A549 (cell line): ENCODE data around the gene RASGRF1. TPM values are rescaled to one million over a fixed set of nuclear protein-coding genes. Genes with fewer than 3 reads are reported as not detected.

Source experiments
- ATAC-seq, 2 experiments: fragments of 200-7000 bp in 1 of 2; fragments of >200 bp in 1 of 2; cut with Nextera tagmentation in 1 of 2; cut with Tn5 transposase in 1 of 2; 3 replicates each; pipeline versions ENCODE4 v1.8.0 to v1.9.1; 2018 to 2020; ENCODE audit warnings: mild to moderate bottlenecking in 1 of 2, moderate library complexity in 1 of 2
- CTCF ChIA-PET: fragments of 300-600 bp; sonication (Branson Sonifier 250); formaldehyde crosslinking; extraction: SDS; loops from one replicate; lab custom pipeline; 2021; ENCODE audit warnings: antibody characterized with exemption, inconsistent platforms; lab: Yijun Ruan, JAX
- POLR2A ChIA-PET: fragments of 350-600 bp; formaldehyde crosslinking; extraction: SDS; loops from one replicate; lab custom pipeline; 2021; ENCODE audit warnings: antibody characterized with exemption, inconsistent platforms; lab: Yijun Ruan, JAX
- DNase-seq, 2 experiments: peaks; one replicate each; pipeline versions ENCODE4 v3.0.0 to v3.0.0-alpha.2; 2011 to 2016; ENCODE audit warnings: low read depth in 1 of 2, low spot score in 1 of 2
- FAIRE-seq: peaks from 2 replicates; lab custom pipeline; 2011; peaks lifted over from hg19 to GRCh38; lab: Jason Lieb, UNC
- H3K27ac ChIP-seq, 2 experiments: fragments of >200 bp; sonication (Bioruptor Twin); formaldehyde crosslinking; 3 replicates each; pipeline ENCODE4 v1.5.1; 2016 to 2017
- H3K4me1 ChIP-seq: fragments of >200 bp; sonication (Bioruptor Twin); formaldehyde crosslinking; 3 replicates; pipeline ENCODE4 v1.6.1; 2016
- H3K4me2 ChIP-seq: fragments of >200 bp; sonication (Bioruptor Twin); formaldehyde crosslinking; 3 replicates; pipeline ENCODE4 v1.6.1; 2016
- H3K4me3 ChIP-seq: fragments of >200 bp; sonication (Bioruptor Twin); formaldehyde crosslinking; 3 replicates; pipeline ENCODE4 v1.5.1; 2016
- H3K9me3 ChIP-seq: fragments of >200 bp; sonication (Bioruptor Twin); formaldehyde crosslinking; 3 replicates; pipeline ENCODE4 v1.6.1; 2016
- BHLHE40 ChIP-seq: IDR thresholded peaks from 2 replicates; pipeline ENCODE4 v1.6.1; 2012; ENCODE audit warnings: low read depth, low read length, inconsistent platforms
- CBX2 ChIP-seq: fragments of 200-600 bp; sonication (generic); IDR thresholded peaks from 2 replicates; pipeline ENCODE4 v1.6.1; 2016; ENCODE audit warnings: low read depth, mild to moderate bottlenecking, borderline replicate concordance
- EHF ChIP-seq: fragments of 250-450 bp; sonication (Bioruptor Pico); IDR thresholded peaks from 2 replicates; pipeline ENCODE4 v1.5.0; 2020; ENCODE audit warnings: mild to moderate bottlenecking
- ESRRA ChIP-seq: fragments of 150-350 bp; IDR thresholded peaks from 2 replicates; pipeline ENCODE4 v1.6.1; 2014; ENCODE audit warnings: mild to moderate bottlenecking, low read length, borderline replicate concordance
- FOSB ChIP-seq: fragments of 250-450 bp; sonication (Bioruptor Pico); IDR thresholded peaks from 2 replicates; pipeline ENCODE4 v1.5.0; 2020; ENCODE audit warnings: mild to moderate bottlenecking, moderate library complexity
- GATA3 ChIP-seq: IDR thresholded peaks from 2 replicates; pipeline ENCODE4 v1.6.1; 2012; ENCODE audit warnings: borderline replicate concordance
- HOXB13 ChIP-seq: fragments of 250-450 bp; sonication (Bioruptor Pico); IDR thresholded peaks from 2 replicates; pipeline ENCODE4 v1.5.0; 2020; ENCODE audit warnings: low read depth, mild to moderate bottlenecking, moderate library complexity
- HOXB5 ChIP-seq: fragments of 250-450 bp; sonication (Bioruptor Pico); IDR thresholded peaks from 2 replicates; pipeline ENCODE4 v1.5.0; 2020; ENCODE audit warnings: mild to moderate bottlenecking, moderate library complexity
- KDM1A ChIP-seq: fragments of 200-600 bp; sonication (generic); IDR thresholded peaks from 2 replicates; pipeline ENCODE4 v1.6.1; 2016; ENCODE audit warnings: low read depth, mild to moderate bottlenecking
- KDM5A ChIP-seq: fragments of 200-600 bp; sonication (generic); IDR thresholded peaks from 2 replicates; pipeline ENCODE4 v1.6.1; 2016; ENCODE audit warnings: antibody characterized with exemption, mild to moderate bottlenecking
- MAFK ChIP-seq: fragments of 450-650 bp; IDR thresholded peaks from 2 replicates; pipeline ENCODE4 v1.6.1; 2014; ENCODE audit not compliant: partially characterized antibody
- MAZ ChIP-seq: fragments of 150-350 bp; IDR thresholded peaks from 2 replicates; pipeline ENCODE4 v1.6.1; 2014; ENCODE audit warnings: antibody characterized with exemption, low read depth, low read length, borderline replicate concordance
- MYC ChIP-seq: IDR thresholded peaks from 2 replicates; pipeline ENCODE4 v1.6.1; 2012; ENCODE audit warnings: mild to moderate bottlenecking, inconsistent platforms, low read length, improper control_type of control experiment, borderline replicate concordance
- NFE2L2 ChIP-seq: fragments of 150-350 bp; conservative IDR thresholded peaks from 2 replicates; pipeline ENCODE4 v1.6.1; 2014; ENCODE audit warnings: low read length
- PHF8 ChIP-seq: fragments of 200-600 bp; sonication (generic); IDR thresholded peaks from 2 replicates; pipeline ENCODE4 v1.6.1; 2016; ENCODE audit warnings: low read depth, mild to moderate bottlenecking, antibody characterized with exemption, moderate library complexity, borderline replicate concordance
- POLR2AphosphoS2 ChIP-seq: conservative IDR thresholded peaks from 2 replicates; pipeline ENCODE4 v1.6.1; 2012; ENCODE audit warnings: low read length, improper control_type of control experiment, inconsistent platforms
- RCOR1 ChIP-seq: fragments of 150-350 bp; IDR thresholded peaks from 2 replicates; pipeline ENCODE4 v1.6.1; 2014; ENCODE audit warnings: antibody characterized with exemption, low read length, low read depth
- TFCP2L1 ChIP-seq: fragments of 250-450 bp; sonication (Bioruptor Pico); IDR thresholded peaks from 2 replicates; pipeline ENCODE4 v1.5.0; 2021; ENCODE audit warnings: mild to moderate bottlenecking
- ZC3H11A ChIP-seq: fragments of 450-650 bp; IDR thresholded peaks from 2 replicates; pipeline ENCODE4 v1.6.1; 2014; ENCODE audit warnings: antibody characterized with exemption, mild to moderate bottlenecking
- ZFP36 ChIP-seq: fragments of 450-650 bp; IDR thresholded peaks from 2 replicates; pipeline ENCODE4 v1.6.1; 2014; ENCODE audit warnings: borderline replicate concordance; ENCODE audit not compliant: partially characterized antibody
- WGBS: methylation state at CpG from one replicate; pipeline ENCODE4 v1.1.6; 2017; ENCODE audit errors: missing lambda C conversion rate; 5-methylcytosine and 5-hydroxymethylcytosine counted together
- polyA plus RNA-seq, 4 experiments: library from polyadenylated mRNA; depleted of rRNA in 3 of 4; stranded (reverse); fragments of >200 nt; fragmentation: RNase III in 1 of 4; extraction: RNeasy Plus Mini Kit Qiagen cat#74134 plus additional on column Dnase treatment in 1 of 4; gene quantifications; 2 replicates in 3 of 4; 3 replicates in 1 of 4; pipeline ENCODE4 v1.2.3, GENCODE V29; 2011 to 2017
- TF ChIP-seq, protein P1 (sequence below): IDR thresholded peaks from 2 replicates; pipeline ENCODE4 v1.6.1; 2012

RASGRF1 gene
- polyA plus RNA-seq, 2 of the 4 experiments (the other 2 are of a cell fraction): 0.13 to 0.21 TPM

DNA sequence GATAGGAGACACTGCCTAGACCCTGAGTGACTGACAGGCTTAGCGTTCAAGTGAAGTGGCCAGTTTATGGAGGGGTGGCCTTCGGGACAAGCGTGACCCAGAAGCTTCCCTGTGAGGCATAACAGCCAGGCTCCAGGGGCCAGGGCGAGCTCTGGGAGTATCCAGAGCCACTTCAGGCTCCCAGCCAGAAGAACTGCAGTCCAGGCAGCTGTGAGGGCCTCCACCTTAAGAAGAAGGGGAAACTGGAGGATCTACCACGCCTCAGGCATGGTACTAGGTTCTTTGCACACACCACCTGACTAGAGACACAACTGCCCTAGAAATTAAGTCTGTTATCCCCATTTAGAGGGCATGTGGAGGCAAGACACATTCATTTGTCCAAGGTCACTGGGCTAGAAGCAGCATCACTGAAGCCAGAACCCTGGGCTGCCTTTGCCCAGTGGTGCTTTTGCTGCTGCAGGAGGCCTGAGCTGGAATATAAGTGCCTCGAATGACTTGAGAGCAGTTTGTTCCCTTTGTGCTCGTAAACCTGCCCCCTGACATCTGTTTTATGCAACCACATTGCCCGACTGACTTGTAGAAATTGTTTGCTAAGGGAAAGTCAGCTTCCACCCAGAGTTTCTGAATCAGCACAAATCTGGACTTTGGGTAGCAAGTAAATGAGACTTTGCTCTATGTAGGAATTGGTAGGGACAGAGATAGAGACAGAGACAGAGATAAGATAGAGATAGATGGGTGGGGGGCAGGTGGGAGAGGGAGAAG lies 23.3 kb downstream of the RASGRF1 start:
- H3K4me3 ChIP-seq: no peak overlapping the region
- H3K9me3 ChIP-seq: no peaks in the 10 kb centered on the region
- POLR2A ChIA-PET: no interaction called here
- peak in 1 of 2 experiments; percentile 16; a peak in 1 of 6 replicates for ATAC-seq
- H3K4me1 ChIP-seq: no peaks in the 10 kb centered on the region
- no peak overlapping the region for H3K27ac ChIP-seq
- 31% methylated on average over 8 of the region's 8 CpGs for WGBS
- no peak for FAIRE-seq
- no peak overlapping the region for H3K4me2 ChIP-seq
- no peak for DNase-seq
- CTCF ChIA-PET: interaction anchor here (1.0 to 3.2 kb wide), 6 partner anchors 10 to 117 kb away, joined by 3 to 12 read pairs (median 4); no protein-coding TSS in a partner anchor
- TF ChIP-seq MAFK (peak; percentile 30), ESRRA (no peak)

DNA sequence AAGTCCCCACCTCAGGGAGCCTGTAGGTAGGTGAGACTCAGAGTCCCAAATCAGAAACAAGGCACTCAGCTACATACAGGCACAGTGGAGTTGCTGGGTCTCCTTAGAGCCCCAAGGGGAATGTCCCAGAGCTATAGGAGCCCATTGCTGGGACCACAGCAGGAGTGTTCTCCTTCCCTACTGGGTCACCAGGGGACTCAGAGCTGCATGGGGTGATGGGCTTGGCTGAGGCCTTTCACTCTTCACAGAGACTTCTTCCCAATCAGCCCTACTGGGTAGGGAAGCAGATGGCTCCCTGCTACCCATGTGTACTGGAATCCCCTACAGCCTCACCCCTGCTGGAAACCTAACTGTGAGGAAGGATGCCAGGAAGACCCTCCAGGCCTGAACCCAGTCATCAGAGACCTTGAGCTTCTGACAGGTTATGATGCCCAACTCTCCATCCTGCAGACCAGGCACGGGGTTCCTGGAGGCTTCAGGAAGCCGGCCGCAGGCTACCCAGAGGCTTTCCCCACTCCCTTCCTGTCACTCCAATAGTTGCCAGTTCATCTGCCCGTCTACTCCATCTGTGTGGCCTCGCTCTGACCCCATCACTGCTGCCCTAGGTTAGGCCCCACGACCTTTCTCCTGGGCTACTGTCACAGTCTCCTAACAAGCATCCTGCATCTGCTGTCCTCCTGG lies 24.0 kb downstream of the RASGRF1 start:
- no peak for FAIRE-seq

DNA sequence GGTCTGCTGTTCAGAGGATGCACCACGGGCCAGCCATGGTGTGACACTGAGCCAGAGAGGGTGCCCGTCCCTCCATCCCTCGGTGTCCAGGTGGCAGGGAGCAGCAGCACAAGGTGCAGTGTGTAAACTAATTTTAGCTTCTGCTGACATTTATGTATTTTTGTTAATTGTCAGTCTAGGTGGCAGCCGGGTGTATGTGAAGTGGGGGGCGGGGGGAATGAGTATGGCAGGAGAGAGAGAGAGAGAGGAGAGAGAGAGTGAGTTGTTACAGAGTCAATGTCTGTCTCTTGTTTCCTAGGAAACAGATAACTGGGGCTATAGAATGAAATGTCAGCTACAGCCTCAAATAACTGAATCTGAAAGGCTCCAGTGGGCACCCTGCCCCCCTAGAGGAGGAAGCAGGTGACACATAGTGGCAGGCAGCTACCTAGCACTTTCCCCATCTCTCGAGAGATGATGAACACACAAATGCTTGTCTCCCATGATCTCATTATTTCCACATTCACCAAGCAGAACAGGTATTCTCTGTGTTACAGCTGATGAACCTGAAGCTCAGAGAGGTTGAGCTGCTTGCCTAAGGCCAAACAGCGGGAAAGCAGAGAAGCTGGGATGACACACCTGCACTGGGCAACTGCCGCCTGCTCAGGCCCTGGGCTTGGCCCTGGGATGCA lies 24.7 kb downstream of the RASGRF1 start:
- whole genome bisulfite sequencing: 42% methylated on average over 8 of the region's 8 CpGs
- Histone ChIP-seq H3K9me3 (no peaks in the 10 kb centered on the region), H3K4me2 (no peak overlapping the region), H3K27ac (no peak overlapping the region), H3K4me3 (no peak overlapping the region), H3K4me1 (no peaks in the 10 kb centered on the region)
- CTCF ChIA-PET: interaction anchor here (0.6 to 3.2 kb wide), 8 partner anchors 13 to 723 kb away, joined by 3 to 12 read pairs (median 4); no protein-coding TSS in a partner anchor
- no peak for DNase-seq
- TF ChIP-seq HOXB5 (CRISPR knock-in tag) (no peak), BHLHE40 (no peak), POLR2AphosphoS2 (no peak), GATA3 (no peak), KDM5A (no peak), ZFP36 (no peak), ZC3H11A (no peak)
- FAIRE-seq: no peak
- peak in 1 of 2 experiments; percentile 27; a peak in 1 of 6 replicates for ATAC-seq
- POLR2A ChIA-PET: no interaction called here

More for the DNA sequence above, 24.0 kb downstream of the RASGRF1 start:
- TF ChIP-seq RCOR1 (no peak), NFE2L2 (no peak), MAZ (no peak), EHF (CRISPR knock-in tag) (no peak), MYC (no peak), FOSB (no peak), ZFP36 (no peak), PHF8 (no peak), TFCP2L1 (CRISPR knock-in tag) (no peak)
- TF ChIP-seq, protein P1, sequence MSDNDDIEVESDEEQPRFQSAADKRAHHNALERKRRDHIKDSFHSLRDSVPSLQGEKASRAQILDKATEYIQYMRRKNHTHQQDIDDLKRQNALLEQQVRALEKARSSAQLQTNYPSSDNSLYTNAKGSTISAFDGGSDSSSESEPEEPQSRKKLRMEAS: no peak
- 45% methylated on average over 6 of the region's 6 CpGs for WGBS
- no peaks in the 10 kb centered on the region for H3K9me3 ChIP-seq
- POLR2A ChIA-PET: no interaction called here
- peak in 1 of 2 experiments; percentile 16; a peak in 2 of 6 replicates for ATAC-seq
- no peak for DNase-seq
- CTCF ChIA-PET: interaction anchor here (1.0 to 3.2 kb wide), 6 partner anchors 10 to 118 kb away, joined by 3 to 12 read pairs (median 5); no protein-coding TSS in a partner anchor
- H3K27ac ChIP-seq: no peak overlapping the region
- H3K4me3 ChIP-seq: no peak overlapping the region
- no peak overlapping the region for H3K4me2 ChIP-seq
- no peaks in the 10 kb centered on the region for H3K4me1 ChIP-seq

DNA sequence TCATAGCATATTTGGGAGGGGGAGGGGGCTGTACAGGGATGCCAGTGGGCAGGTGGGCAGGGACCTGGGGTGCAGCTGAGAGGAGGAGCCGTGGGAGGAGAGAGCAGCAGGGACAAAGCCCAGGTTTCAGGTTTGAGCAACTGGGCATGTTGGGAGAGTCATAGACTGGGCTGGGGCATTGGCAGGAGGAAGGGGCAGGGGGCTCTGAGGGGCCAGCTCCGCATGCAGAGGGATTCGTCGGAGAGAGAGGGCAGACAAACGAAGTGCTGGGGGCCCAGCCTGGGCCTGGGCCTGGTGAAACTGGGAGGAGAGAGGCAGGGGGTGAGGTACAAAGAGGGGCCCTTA lies 25.2 kb downstream of the RASGRF1 start:
- no peak overlapping the region for H3K4me2 ChIP-seq
- 12% methylated on average over 5 of the region's 5 CpGs for WGBS
- FAIRE-seq (no peak), DNase-seq (no peak), ATAC-seq (no peak)
- no peak overlapping the region for H3K4me3 ChIP-seq
- no peak for TF ChIP-seq HOXB13 (CRISPR knock-in tag)
- TF ChIP-seq CBX2: no peak
- TF ChIP-seq KDM1A: no peak
- ChIA-PET POLR2A (no interaction called here), CTCF (interaction anchor here (0.6 to 3.2 kb wide), 6 partner anchors 12 to 723 kb away, joined by 3 to 12 read pairs (median 4); no protein-coding TSS in a partner anchor)
- no peaks in the 10 kb centered on the region for H3K4me1 ChIP-seq
- no peak overlapping the region for H3K27ac ChIP-seq
- no peaks in the 10 kb centered on the region for H3K9me3 ChIP-seq
